NCI-H146 (cell line): Measurements from ENCODE around the gene IFFO2.

Source experiments
- DNase-seq: peaks from one replicate; lab custom pipeline; 2025; lab: John Stamatoyannopoulos, UW

The IFFO2 gene

GRCh38 chr1:18950401-18951026 is 6.0 kb downstream of the IFFO2 start:
- DNase-seq: no peak

GRCh38 chr1:18949686-18950400 is 6.6 kb downstream of the IFFO2 start:
- no peak for DNase-seq

- DNase-seq: no peak
These were observed 7.4 kb downstream of the IFFO2 start for GRCh38 chr1:18948913-18949685.

GRCh38 chr1:18948048-18948912 is 8.2 kb downstream of the IFFO2 start:
- no peak for DNase-seq

- DNase-seq: no peak
These were observed 8.9 kb downstream of the IFFO2 start for GRCh38 chr1:18947570-18947969.

GRCh38 chr1:18946550-18947381 is 9.7 kb downstream of the IFFO2 start:
- DNase-seq: no peak

- no peak for DNase-seq
These were observed 11.1 kb downstream of the IFFO2 start for GRCh38 chr1:18945401-18945849.

GRCh38 chr1:18944810-18945209 is 11.7 kb downstream of the IFFO2 start:
- no peak for DNase-seq

GRCh38 chr1:18943914-18944572 is 12.4 kb downstream of the IFFO2 start:
- no peak for DNase-seq

GRCh38 chr1:18943162-18943561 is 13.3 kb downstream of the IFFO2 start:
- no peak for DNase-seq

- DNase-seq: no peak
These were observed 14.1 kb downstream of the IFFO2 start for GRCh38 chr1:18942340-18942739.

- DNase-seq: peak; percentile 8
These were observed 15.0 kb downstream of the IFFO2 start for GRCh38 chr1:18941221-18942141.

- DNase-seq: no peak
These were observed 16.0 kb downstream of the IFFO2 start for GRCh38 chr1:18940303-18941020.

GRCh38 chr1:18939398-18940302 is 16.8 kb downstream of the IFFO2 start:
- DNase-seq: no peak

GRCh38 chr1:18938707-18939070 is 17.8 kb downstream of the IFFO2 start:
- peak; percentile 9 for DNase-seq

GRCh38 chr1:18938008-18938706 is 18.3 kb downstream of the IFFO2 start:
- no peak for DNase-seq

GRCh38 chr1:18937539-18937938 is 18.9 kb downstream of the IFFO2 start:
- DNase-seq: no peak
